Fibroblast of pulmonary artery (primary cell): ENCODE data around the gene EQTN.

Experiments
- DNase-seq: peaks from one replicate; pipeline ENCODE4 v3.0.0-alpha.2; 2010; ENCODE audit warnings: low read depth
- H3K4me3 ChIP-seq: replicated peaks from 2 replicates; pipeline ENCODE4 v1.5.1; 2011; ENCODE audit warnings: low read depth, mild to moderate bottlenecking, control low read depth, low read length, moderate library complexity
- CTCF ChIP-seq: IDR thresholded peaks from 2 replicates; pipeline ENCODE4 v1.5.1; 2011; ENCODE audit warnings: mild to moderate bottlenecking, control low read depth, low read length, inconsistent platforms; ENCODE audit errors: missing control alignments

Gene EQTN

DNA sequence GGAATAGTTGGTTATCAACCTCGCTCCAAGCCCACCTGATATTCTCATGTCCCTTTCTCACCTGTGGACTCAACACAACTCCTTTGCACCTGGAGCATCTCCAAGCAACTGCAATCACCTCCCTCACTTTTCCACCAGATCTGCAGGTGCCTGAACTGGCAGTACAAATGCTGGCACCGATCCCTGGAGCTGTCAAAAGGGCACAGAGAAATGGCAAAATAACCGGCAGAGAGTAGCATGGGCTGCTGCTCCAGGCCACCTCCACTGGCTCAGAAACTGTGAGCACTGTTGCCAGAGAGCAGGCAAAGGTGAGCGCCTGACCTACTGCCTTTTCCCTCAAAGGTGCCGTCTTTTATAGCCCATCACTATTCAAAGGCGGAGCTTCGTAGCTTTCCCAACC, 14.7 kb downstream of the EQTN start:
- H3K4me3 ChIP-seq: no peak overlapping the region
- TF ChIP-seq CTCF: no peak
- no peak for DNase-seq

DNA sequence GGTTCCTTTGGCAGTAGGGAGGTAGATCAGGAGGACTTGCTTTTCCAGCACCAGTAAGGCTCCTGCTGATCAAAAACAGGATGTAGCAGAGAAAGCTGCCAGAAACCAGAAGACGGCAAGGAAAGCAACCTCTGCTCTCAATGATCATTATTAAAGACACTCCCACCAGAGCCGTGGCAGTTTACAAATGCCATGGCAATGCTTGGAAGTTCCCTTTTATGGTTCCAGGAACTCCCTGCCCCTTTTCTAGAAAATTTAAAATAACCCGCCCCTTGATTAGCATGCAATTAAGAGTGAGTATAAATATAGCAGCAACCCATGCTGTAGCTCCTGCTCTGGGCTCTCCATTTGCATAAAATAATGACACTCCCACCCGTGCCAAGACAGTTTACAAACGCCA, 16.1 kb downstream of the EQTN start:
- H3K4me3 ChIP-seq: no peak overlapping the region
- no peak for TF ChIP-seq CTCF
- DNase-seq: peak; percentile 8

DNA sequence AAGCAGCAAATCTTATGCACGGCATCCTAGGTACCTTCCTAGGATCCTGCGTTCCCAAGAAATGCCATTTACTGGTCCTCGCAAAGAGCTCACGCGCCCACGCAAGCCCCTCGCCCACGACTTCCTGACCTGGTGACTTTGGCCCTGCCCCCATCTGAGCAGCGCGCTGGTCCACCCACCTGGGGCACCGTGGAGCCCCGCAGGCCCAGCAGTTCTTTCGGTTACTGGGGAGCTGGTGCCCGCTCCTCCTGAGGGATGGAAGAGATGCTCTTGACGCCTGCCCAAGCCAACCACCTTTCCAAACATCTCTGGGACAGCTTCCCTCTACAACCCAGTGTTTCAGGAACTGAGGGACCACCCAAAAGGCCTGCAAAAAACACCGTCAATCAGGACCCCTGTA, 16.7 kb downstream of the EQTN start:
- H3K4me3 ChIP-seq: no peak overlapping the region
- no peak for TF ChIP-seq CTCF
- no peak for DNase-seq

DNA sequence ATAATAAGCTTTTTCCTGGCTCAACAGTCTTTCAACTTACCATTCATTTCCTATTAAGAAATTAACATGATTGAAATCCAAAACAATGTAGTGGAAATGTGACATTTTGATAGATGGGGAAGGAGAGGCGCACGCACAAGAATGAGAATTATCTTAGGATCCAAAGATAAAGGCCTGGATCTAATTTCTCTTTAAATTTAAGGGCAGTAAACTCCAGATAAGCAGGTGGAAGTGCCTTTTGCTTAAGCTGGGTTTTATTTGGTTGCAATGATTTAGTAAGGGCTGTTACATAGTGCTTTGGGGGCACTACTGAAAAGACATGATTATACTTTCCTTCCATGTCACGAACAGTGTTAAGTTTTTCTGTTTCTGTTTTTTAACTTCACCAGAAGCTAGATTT, 17.3 kb downstream of the EQTN start:
- no peak overlapping the region for H3K4me3 ChIP-seq
- DNase-seq: no peak
- TF ChIP-seq CTCF: no peak

- DNase-seq: peak; percentile 15
- TF ChIP-seq CTCF: no peak
- no peak overlapping the region for H3K4me3 ChIP-seq
These were observed 18.6 kb downstream of the EQTN start for GRCh38 chr9:27278374-27278773.

DNA sequence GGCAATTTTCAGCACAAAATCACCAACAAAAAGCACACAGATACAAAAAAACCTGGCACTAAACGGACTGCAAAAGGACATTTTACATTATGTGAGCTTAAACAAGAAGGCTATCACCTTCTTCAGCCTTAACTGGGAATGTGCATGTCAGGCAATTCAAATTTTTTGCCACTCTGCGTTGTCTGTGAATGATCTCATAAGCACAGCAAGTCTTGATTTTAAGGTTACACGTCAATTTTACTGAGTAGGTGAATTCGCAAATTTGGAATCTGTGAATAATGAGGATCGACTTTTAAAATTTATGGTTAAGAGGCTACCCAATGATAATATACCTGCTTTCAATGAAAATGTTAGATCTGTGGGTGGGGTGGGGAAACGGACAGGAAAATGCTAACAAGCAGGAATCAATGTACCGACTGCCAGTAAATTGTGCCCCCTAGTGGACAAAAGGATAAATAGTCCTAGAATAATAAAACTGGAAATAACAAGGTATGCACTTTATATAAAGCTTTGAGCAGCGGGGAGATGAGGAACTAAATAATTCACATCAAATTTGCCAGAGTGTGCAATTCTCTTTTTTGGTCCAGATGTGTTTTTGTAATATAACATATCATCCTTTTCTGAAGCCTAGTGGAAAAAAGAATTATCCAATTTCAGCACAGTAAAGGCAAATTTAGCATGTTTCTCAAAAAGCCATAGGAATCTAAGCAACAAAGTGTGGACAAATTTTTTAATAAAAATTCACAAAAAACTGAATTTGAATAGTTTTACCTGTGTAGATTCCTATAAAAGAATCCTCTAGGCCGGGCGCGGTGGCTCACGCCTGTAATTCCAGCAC, 20.5 kb downstream of the EQTN start:
- H3K4me3 ChIP-seq: no peak overlapping the region
- peak; percentile 67 for TF ChIP-seq CTCF
- peak; percentile 77 for DNase-seq

DNA sequence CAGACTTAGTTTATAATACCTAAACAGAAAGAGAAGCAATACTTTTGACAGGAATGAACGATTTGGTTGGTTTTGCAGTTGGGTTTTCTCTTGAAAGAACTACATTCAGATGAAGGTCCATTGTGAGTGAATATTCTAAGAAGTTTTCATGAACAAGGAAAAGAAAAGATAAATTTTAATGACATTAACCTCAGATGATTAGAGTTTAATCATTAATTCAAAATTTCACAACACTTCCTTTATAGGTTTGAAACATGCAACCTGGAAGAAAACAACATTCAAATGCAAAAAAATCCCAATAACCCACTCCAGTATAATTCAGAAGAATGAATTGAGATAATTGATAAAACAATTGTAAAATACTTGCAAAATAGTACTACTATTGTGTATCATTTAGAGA, 23.8 kb downstream of the EQTN start:
- no peak overlapping the region for H3K4me3 ChIP-seq
- no peak for DNase-seq
- no peak for TF ChIP-seq CTCF
